ENCODE measurements around the gene SPCS1.

The SPCS1 gene

GRCh38 chr3:52671676-52672075 lies 34.2 kb upstream of the SPCS1 start:
- TF ChIP-seq CREB1 (IDR thresholded peaks at IDR 0.05; ENCODE audit: low read depth) = no peak

- TF ChIP-seq CEBPB (IDR thresholded peaks at IDR 0.05) = no peak
- no peak for TF ChIP-seq RAD21 (IDR thresholded peaks at IDR 0.05; ENCODE audit: low read depth)
- no peak for TF ChIP-seq MAX (IDR thresholded peaks at IDR 0.05)
- TF ChIP-seq REST (IDR thresholded peaks at IDR 0.05; ENCODE audit: low read depth) = no peak
- no peak for TF ChIP-seq TCF12 (IDR thresholded peaks at IDR 0.05; ENCODE audit: low read depth)
- TF ChIP-seq TAF1 (IDR thresholded peaks at IDR 0.05; ENCODE audit: low read depth) = no peak
- TF ChIP-seq TEAD4 (IDR thresholded peaks at IDR 0.05) = no peak
- no peak for TF ChIP-seq ZBTB7A (IDR thresholded peaks at IDR 0.05; ENCODE audit: low read depth)
- TF ChIP-seq CREB1 (IDR thresholded peaks at IDR 0.05; ENCODE audit: low read depth) = no peak
- TF ChIP-seq FOXM1 (IDR thresholded peaks at IDR 0.05; ENCODE audit: borderline replicate concordance, low read depth) = no peak
- no peak for TF ChIP-seq NFIC (IDR thresholded peaks at IDR 0.05)
- no peak for TF ChIP-seq EGR1 (IDR thresholded peaks at IDR 0.05)
- no peak for TF ChIP-seq EP300 (IDR thresholded peaks at IDR 0.05; ENCODE audit: borderline replicate concordance)
- no peak for TF ChIP-seq YY1 (IDR thresholded peaks at IDR 0.05; ENCODE audit: low read depth)
- TF ChIP-seq USF1 (IDR thresholded peaks at IDR 0.05) = no peak
Observed at GRCh38 chr3:52678265-52679198, 27.4 kb upstream of the SPCS1 start.

GRCh38 chr3:52679199-52679538 lies 26.7 kb upstream of the SPCS1 start:
- TF ChIP-seq TAF1 (IDR thresholded peaks at IDR 0.05; ENCODE audit: low read depth) (no peak), YY1 (IDR thresholded peaks at IDR 0.05; ENCODE audit: low read depth) (no peak), ZBTB7A (IDR thresholded peaks at IDR 0.05; ENCODE audit: low read depth) (no peak), CREB1 (IDR thresholded peaks at IDR 0.05; ENCODE audit: low read depth) (no peak), EP300 (IDR thresholded peaks at IDR 0.05; ENCODE audit: borderline replicate concordance) (no peak), RAD21 (IDR thresholded peaks at IDR 0.05; ENCODE audit: low read depth) (no peak), NFIC (IDR thresholded peaks at IDR 0.05) (no peak), REST (IDR thresholded peaks at IDR 0.05; ENCODE audit: low read depth) (no peak), USF1 (IDR thresholded peaks at IDR 0.05) (no peak), TCF12 (IDR thresholded peaks at IDR 0.05; ENCODE audit: low read depth) (no peak), TEAD4 (IDR thresholded peaks at IDR 0.05) (no peak), MAX (IDR thresholded peaks at IDR 0.05) (no peak), CEBPB (IDR thresholded peaks at IDR 0.05) (no peak), EGR1 (IDR thresholded peaks at IDR 0.05) (no peak), FOXM1 (IDR thresholded peaks at IDR 0.05; ENCODE audit: borderline replicate concordance, low read depth) (no peak)

- no peak for TF ChIP-seq YY1 (IDR thresholded peaks at IDR 0.05; ENCODE audit: low read depth)
- TF ChIP-seq USF1 (IDR thresholded peaks at IDR 0.05) = no peak
- TF ChIP-seq MAX (IDR thresholded peaks at IDR 0.05) = no peak
- TF ChIP-seq NFIC (IDR thresholded peaks at IDR 0.05) = no peak
- TF ChIP-seq ZBTB7A (IDR thresholded peaks at IDR 0.05; ENCODE audit: low read depth) = no peak
- TF ChIP-seq CEBPB (IDR thresholded peaks at IDR 0.05) = no peak
- no peak for TF ChIP-seq FOXM1 (IDR thresholded peaks at IDR 0.05; ENCODE audit: borderline replicate concordance, low read depth)
- TF ChIP-seq TEAD4 (IDR thresholded peaks at IDR 0.05) = no peak
- TF ChIP-seq TAF1 (IDR thresholded peaks at IDR 0.05; ENCODE audit: low read depth) = no peak
- no peak for TF ChIP-seq TCF12 (IDR thresholded peaks at IDR 0.05; ENCODE audit: low read depth)
- TF ChIP-seq EP300 (IDR thresholded peaks at IDR 0.05; ENCODE audit: borderline replicate concordance) = no peak
- no peak for TF ChIP-seq RAD21 (IDR thresholded peaks at IDR 0.05; ENCODE audit: low read depth)
Observed at GRCh38 chr3:52679811-52680210, 26.1 kb upstream of the SPCS1 start.

- TF ChIP-seq CREB1 (IDR thresholded peaks at IDR 0.05; ENCODE audit: low read depth) = no peak
- no peak for TF ChIP-seq FOXM1 (IDR thresholded peaks at IDR 0.05; ENCODE audit: borderline replicate concordance, low read depth)
- no peak for TF ChIP-seq ZBTB7A (IDR thresholded peaks at IDR 0.05; ENCODE audit: low read depth)
- TF ChIP-seq RAD21 (IDR thresholded peaks at IDR 0.05; ENCODE audit: low read depth) = no peak
Observed at GRCh38 chr3:52681596-52681995, 24.3 kb upstream of the SPCS1 start.

Measured in Ishikawa (cell line).